Ectodermal cell (in vitro differentiated cells): Measurements from ENCODE around the gene PRPF39.
A peak's percentile ranks its signal among the peaks of the same experiment; 100 is the strongest.
"Not testable (repeated sequence)": the region's sequence is repeated elsewhere in the genome, so short reads cannot be mapped to it uniquely, and the experiment has no call there.

Experiments used
- H3K27ac ChIP-seq: 2 replicates; pipeline ENCODE4 v1.7.0; 2013; ENCODE audit warnings: mild to moderate bottlenecking, low read depth, low read length; ENCODE audit not compliant: insufficient read depth, poor library complexity, severe bottlenecking
- H3K27me3 ChIP-seq: 2 replicates; pipeline ENCODE4 v1.7.0; 2013; ENCODE audit warnings: mild to moderate bottlenecking, low read length; ENCODE audit not compliant: insufficient read depth, control insufficient read depth, poor library complexity, severe bottlenecking
- H3K36me3 ChIP-seq: one replicate; pipeline ENCODE4 v1.7.0; 2013; ENCODE audit warnings: low read length; ENCODE audit not compliant: control insufficient read depth, insufficient read depth
- H3K4me1 ChIP-seq: one replicate; pipeline ENCODE4 v1.7.0; 2013; ENCODE audit warnings: low read length; ENCODE audit not compliant: control insufficient read depth, insufficient read depth
- H3K4me3 ChIP-seq: 2 replicates; pipeline ENCODE4 v1.7.0; 2013; ENCODE audit warnings: low read depth, low read length, control low read depth; ENCODE audit not compliant: insufficient read depth
- H3K9me3 ChIP-seq: 2 replicates; pipeline ENCODE4 v1.7.0; 2013; ENCODE audit warnings: mild to moderate bottlenecking, low read length, moderate library complexity; ENCODE audit not compliant: control insufficient read depth
- WGBS, 2 experiments: methylation state at CpG; one replicate each; pipeline ENCODE4 v1.1.7; 2013; ENCODE audit warnings: missing lambda C conversion rate in 2 of 2; 5-methylcytosine and 5-hydroxymethylcytosine counted together

The PRPF39 gene

DNA sequence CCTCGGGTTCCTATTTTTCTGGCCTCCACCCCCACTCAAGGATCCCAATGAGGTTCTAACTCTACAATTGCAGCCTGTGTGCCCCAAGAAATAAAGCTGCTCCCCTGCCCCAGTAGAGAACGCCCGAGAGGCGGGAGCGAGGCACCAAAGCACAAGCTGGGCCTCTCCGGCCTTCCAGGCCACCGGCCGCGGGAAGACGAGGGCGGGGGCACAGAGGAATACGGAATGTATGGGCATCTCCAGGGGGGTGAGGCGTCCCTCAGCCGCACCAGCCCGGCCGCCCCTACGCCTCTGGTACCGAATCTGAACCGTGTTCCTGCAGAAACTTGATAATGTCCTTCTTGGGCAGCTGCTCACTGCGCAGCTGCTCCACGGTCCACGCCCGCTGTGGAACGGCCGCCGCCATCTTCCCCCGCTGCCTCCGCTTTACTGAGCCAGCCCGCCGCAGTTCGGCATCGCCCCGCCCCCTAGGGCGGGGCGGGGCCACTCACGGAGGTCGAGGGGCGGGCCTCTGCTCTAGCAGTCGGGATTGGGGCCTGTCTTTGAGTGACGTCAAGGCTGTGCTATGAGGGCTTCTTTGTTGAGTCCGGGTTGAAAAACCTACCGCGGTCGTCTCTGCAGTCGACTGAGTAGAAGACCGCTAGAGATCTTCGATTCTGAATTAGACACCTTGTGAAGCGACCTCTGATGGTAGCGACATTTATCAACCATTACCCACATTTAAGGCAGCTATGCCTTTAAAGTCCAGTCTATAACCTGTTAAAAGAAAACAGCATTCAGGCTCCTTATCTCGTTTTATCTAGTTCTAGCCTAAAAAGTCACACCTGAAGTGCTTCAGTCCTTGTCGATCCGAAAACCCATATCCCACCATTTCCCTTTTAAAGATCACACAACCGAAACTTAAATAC is 50.4 kb downstream of the PRPF39 start, which contains the start of gene FKBP3:
FKBP3 (minus strand) TSS at position 431 of the 908 bp plus-strand sequence; CDS start at position 406, 25 bp downstream.
- Histone ChIP-seq H3K27ac (peak within 1 kb of the TSS; percentile 92), H3K9me3 (peaks cover 2% of the 10 kb centered on the region), H3K4me3 (peak within 1 kb of the TSS; percentile 92), H3K36me3 (no peaks in the 10 kb centered on the region), H3K27me3 (no peaks in the 10 kb centered on the region), H3K4me1 (peaks cover 21% of the 10 kb centered on the region)
- 0% methylated on average over 53 of the region's 53 CpGs for WGBS, 2 experiments

DNA sequence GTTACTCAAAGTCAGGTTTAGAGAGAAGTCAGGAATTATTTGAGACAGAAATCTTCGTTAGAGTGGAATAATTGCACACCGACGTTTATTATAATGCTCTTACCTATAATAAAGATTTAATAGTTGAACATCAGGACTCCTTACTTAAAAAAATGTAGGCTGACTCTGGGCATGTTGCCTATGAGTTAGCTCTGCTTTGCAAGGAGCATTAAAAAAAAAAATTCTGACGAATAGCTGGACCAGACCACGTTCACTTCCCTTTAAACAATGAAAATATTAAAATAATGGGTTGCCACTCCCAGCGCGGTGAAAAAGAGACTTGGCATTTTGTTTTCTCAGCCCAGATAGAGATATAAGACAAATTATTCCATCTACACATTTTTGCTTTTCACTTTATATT is 51.2 kb downstream of the PRPF39 start:
- peak overlapping the region; percentile 92 for H3K4me3 ChIP-seq
- H3K27ac ChIP-seq = peak overlapping the region; percentile 92
- no peaks in the 10 kb centered on the region for H3K36me3 ChIP-seq
- H3K27me3 ChIP-seq = no peaks in the 10 kb centered on the region
- H3K4me1 ChIP-seq = peaks cover 21% of the 10 kb centered on the region
- H3K9me3 ChIP-seq = peaks cover 2% of the 10 kb centered on the region
- 0 to 2% methylated on average over 4 of the region's 7 CpGs for WGBS, 2 experiments

DNA sequence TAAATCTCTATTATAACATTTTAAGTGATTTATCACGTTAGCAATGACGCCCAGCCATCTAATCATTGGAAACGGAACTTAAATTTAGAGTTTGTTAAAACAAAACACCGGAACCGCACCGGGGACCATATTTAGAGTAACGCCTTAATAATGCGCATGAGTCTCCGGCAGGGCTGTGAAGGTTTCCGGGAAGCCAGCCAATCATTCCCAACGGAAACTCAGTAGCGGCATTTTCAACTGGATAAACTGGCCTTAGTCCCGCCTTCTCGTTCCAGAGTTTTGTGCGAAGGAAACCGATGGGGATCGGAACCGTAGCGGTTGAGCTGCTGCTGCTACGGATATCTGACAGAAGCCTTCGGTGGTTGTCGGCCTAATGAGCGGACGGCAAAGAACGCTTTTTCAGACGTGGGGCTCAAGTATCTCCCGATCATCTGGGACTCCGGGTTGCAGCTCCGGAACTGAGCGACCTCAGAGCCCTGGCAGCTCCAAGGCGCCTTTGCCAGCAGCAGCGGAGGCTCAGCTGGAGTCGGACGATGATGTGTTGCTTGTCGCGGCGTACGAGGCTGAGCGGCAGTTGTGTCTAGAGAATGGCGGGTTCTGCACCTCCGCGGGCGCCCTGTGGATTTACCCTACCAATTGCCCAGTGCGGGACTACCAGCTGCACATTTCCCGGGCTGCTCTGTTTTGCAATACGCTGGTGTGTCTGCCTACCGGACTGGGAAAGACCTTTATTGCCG is 51.9 kb downstream of the PRPF39 start, which contains the start of gene FANCM:
FANCM (plus strand) TSS at position 272 of the 737 bp plus-strand sequence; CDS start at position 374, 102 bp downstream.
- H3K36me3 ChIP-seq = no peaks in the 10 kb centered on the region

DNA sequence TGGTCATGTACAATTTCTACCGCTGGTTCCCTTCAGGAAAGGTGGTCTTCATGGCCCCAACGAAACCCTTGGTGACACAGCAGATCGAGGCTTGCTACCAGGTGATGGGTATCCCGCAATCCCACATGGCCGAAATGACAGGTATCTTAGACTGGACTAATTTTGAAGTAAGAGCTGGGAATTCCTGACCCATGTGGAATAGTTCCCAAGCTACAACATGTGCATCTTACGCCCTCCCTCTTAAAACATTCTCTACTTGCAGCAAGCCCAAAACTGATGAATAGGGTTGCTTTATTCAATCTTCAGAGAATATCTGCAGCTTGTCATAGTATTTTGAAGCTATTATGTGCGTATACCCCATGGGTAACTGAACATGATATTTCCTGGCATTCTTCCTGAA is 52.5 kb downstream of the PRPF39 start:
- H3K9me3 ChIP-seq = peaks cover 2% of the 10 kb centered on the region
- H3K27me3 ChIP-seq = no peaks in the 10 kb centered on the region
- peak overlapping the region; percentile 65 for H3K27ac ChIP-seq
- H3K36me3 ChIP-seq = no peaks in the 10 kb centered on the region
- WGBS, 2 experiments = 4 to 9% methylated on average over 6 to 7 of the region's 7 CpGs
- peaks cover 21% of the 10 kb centered on the region for H3K4me1 ChIP-seq
- H3K4me3 ChIP-seq = peak overlapping the region; percentile 92

More for the DNA sequence above, 51.9 kb downstream of the PRPF39 start, which contains the start of gene FANCM:
- H3K27ac ChIP-seq = peak within 1 kb of the TSS; percentile 92
- 0 to 1% methylated on average over 48 of the region's 48 CpGs for WGBS, 2 experiments
- peaks cover 21% of the 10 kb centered on the region for H3K4me1 ChIP-seq
- peaks cover 2% of the 10 kb centered on the region for H3K9me3 ChIP-seq
- no peaks in the 10 kb centered on the region for H3K27me3 ChIP-seq
- H3K4me3 ChIP-seq = peak within 1 kb of the TSS; percentile 92

DNA sequence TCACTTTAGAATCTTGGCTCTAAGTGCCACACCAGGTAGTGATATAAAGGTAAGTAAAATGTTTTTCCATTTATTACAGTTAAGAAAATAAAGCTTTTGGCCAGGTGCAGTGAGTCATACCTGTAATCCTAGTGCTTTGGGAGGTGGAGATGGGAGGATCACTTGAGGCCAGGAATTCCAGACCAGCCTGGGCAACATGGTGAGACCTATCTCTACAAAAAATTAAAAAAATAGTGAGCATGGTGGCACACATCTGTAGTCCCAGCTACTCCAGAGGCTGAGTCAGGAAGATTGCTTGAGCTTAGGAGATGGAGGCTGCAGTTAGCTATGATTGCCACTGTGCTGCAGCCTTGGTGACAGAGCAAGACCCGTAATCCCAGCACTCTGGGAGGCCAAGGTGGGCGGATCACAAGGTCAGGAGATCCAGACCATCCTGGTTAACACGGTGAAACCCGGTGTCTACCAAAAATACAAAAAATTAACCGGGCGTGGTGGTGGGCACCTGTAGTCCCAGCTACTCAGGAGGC is 56.8 kb downstream of the PRPF39 start:
- no peak overlapping the region for H3K4me3 ChIP-seq
- 92 to 95% methylated on average over 6 of the region's 6 CpGs for WGBS, 2 experiments
- no peak overlapping the region for H3K27ac ChIP-seq
- peaks cover 14% of the 10 kb centered on the region for H3K4me1 ChIP-seq
- H3K36me3 ChIP-seq = no peaks in the 10 kb centered on the region
- no peaks in the 10 kb centered on the region for H3K27me3 ChIP-seq
- H3K9me3 ChIP-seq = peaks cover 2% of the 10 kb centered on the region

DNA sequence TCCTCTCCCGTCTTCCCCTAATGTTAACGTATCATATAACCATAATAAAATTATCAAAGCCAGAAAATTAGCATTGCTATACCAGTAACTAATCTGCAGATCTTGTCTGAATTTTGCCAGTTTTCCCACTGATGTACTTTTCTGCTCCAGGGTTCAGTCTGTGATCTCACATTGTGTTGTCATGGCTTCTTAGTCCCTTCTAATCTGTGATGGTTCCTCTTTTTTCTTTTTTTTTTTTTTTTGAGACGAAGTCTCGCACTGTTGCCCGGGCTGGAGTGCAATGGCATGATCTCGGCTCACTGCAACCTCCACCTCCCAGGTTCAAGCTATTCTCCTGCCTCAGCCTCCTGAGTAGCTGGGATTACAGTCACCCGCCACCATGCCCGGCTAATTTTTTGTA is 58.2 kb downstream of the PRPF39 start:
- not testable (repeated sequence) for H3K9me3 ChIP-seq, H3K4me3 ChIP-seq, H3K27ac ChIP-seq, H3K27me3 ChIP-seq, H3K36me3 ChIP-seq
- 95 to 98% methylated on average over 6 to 8 of the region's 8 CpGs for WGBS, 2 experiments
- H3K4me1 ChIP-seq = peaks cover 10% of the 10 kb centered on the region

DNA sequence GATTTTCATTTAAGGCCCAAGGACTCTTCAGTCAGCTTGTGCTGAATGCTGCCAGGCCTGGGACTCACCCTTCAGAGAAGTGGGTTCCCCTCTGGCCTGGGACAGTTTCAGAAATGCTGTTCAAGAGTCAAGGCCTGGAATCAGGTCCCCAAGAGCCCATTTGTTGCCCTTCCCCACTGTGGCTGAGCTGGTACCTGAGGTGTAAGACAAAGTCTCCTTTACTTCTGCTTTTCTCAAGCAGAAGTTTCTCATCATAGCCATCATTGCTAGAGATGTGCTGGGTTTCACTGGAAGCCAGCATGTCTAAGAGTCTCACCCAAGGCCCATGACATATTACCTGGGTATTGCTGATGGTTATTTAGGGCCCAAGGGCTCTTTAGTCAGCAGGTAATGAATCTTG is 60.7 kb downstream of the PRPF39 start:
- no peak overlapping the region for H3K27ac ChIP-seq
- H3K36me3 ChIP-seq = no peaks in the 10 kb centered on the region
- no peak overlapping the region for H3K4me3 ChIP-seq
- H3K9me3 ChIP-seq = no peaks in the 10 kb centered on the region
- no peaks in the 10 kb centered on the region for H3K27me3 ChIP-seq
- H3K4me1 ChIP-seq = no peaks in the 10 kb centered on the region

DNA sequence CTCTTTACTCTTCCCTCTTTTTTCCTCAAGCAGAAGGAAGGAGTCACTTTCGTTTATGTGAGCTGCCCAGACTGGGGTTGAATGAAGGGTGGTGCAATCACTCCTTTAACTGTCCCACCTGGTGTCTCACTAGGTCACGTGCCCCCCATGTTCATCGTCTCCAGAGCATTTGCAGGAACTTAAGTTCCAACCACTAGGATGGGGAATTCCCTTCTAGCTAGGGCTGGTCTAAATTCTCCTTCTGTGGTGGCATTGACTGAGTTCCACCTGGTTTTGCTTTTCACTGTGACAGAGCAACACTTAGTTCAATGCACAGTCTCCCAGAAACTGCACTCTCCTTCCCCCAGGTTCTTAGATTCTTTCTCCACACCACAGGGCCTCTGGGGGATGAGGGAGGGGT is 61.3 kb downstream of the PRPF39 start:
- H3K27ac ChIP-seq = no peak overlapping the region
- no peaks in the 10 kb centered on the region for H3K27me3 ChIP-seq
- 92 to 99% methylated on average over 3 of the region's 3 CpGs for WGBS, 2 experiments
- no peaks in the 10 kb centered on the region for H3K36me3 ChIP-seq
- H3K9me3 ChIP-seq = no peaks in the 10 kb centered on the region
- H3K4me1 ChIP-seq = no peaks in the 10 kb centered on the region
- H3K4me3 ChIP-seq = no peak overlapping the region

DNA sequence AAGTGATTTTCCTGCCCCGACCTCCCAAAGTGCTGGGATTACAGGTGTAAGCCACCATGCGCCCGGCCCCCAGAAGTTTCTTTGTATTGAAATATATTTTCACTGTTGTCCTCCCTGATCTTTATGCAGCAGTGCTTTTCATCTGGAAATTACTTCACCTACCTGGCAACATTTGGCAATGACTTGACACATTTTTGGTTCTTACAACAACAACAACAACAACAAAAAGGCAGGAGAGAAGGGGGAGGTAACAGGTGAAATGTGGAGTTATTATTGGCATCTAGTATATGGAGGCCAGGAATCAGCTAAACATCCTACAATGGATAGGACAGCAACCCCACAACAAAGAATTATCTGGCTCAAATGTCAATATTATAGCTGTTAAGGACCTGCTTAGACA is 65.7 kb downstream of the PRPF39 start:
- Histone ChIP-seq H3K4me1 (no peaks in the 10 kb centered on the region), H3K27me3 (no peaks in the 10 kb centered on the region), H3K4me3 (no peak overlapping the region), H3K27ac (no peak overlapping the region), H3K9me3 (no peaks in the 10 kb centered on the region), H3K36me3 (no peaks in the 10 kb centered on the region)
- whole genome bisulfite sequencing, 2 experiments = 86 to 95% methylated on average over 3 of the region's 3 CpGs

DNA sequence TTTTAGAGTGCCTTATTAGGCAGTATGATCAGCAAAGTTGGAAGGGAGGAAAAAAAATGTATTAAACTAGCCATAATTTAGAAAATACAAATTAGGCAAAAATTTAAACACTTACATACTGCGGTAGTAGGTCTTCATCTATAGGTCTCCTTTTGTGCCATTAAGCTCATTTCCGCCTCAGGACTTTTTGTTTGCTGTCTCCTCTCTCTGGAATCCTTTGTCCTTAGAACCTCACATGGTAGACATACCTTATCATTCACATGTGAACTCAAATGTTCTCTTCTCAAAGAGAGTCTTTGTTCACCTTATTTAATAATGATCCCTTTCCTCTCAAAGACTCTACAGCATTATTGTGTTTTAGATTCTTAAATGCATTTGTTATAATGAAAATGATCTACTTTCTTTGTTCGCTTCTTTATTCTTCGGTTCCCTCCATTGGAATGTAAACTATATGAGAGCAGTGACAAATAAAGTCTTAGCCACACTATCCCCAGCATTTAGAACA is 66.5 kb downstream of the PRPF39 start:
- WGBS, 2 experiments = 93 to 97% methylated on average over 2 to 4 of the region's 4 CpGs

More for the DNA sequence above, 66.5 kb downstream of the PRPF39 start:
- no peaks in the 10 kb centered on the region for H3K27me3 ChIP-seq
- H3K9me3 ChIP-seq = no peaks in the 10 kb centered on the region
- no peaks in the 10 kb centered on the region for H3K4me1 ChIP-seq
- no peak overlapping the region for H3K27ac ChIP-seq
- no peaks in the 10 kb centered on the region for H3K36me3 ChIP-seq
- H3K4me3 ChIP-seq = no peak overlapping the region
